Neural progenitor cell (in vitro differentiated cells): ENCODE results near the gene CCDC80.

Experiments used
- EZH2 ChIP-seq: fragments of 200-600 bp; sonication (generic); IDR thresholded peaks from 2 replicates; pipeline ENCODE4 v1.6.1; 2017; ENCODE audit warnings: antibody characterized with exemption, mild to moderate bottlenecking, moderate library complexity
- EZH2phosphoT487 ChIP-seq: fragments of 200-600 bp; sonication (generic); IDR thresholded peaks from 2 replicates; pipeline ENCODE4 v1.6.1; 2017; ENCODE audit warnings: antibody characterized with exemption
- TF ChIP-seq, protein P1 (sequence below): fragments of 200-600 bp; sonication (generic); IDR thresholded peaks from 2 replicates; pipeline ENCODE4 v1.5.1; 2017; ENCODE audit warnings: antibody characterized with exemption, mild to moderate bottlenecking

DNA sequence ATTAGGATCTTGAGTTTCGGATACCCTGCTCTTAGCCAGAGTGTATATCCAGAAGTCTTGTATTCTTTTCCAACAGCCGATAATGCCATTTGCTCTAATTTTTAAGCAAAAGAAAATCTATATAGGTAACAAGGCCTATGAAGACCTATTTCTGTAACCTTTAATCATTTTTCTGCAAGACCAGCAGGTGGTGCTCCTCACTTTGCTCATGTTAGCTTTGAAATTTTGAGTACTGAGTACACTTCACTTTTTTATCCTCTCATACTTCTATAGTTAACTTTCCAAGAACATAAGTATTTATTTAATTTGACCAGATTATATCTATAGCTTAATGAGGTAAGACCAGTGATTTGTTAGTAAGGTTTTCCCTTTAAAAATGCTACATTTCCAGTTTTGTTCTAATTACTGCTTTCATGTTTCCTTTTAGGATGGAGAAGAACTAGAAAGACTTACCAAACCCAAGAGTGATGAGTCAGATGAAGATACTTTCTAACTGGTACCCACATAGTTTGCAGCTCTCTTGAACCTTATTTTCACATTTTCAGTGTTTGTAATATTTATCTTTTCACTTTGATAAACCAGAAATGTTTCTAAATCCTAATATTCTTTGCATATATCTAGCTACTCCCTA is 58.6 kb downstream of the CCDC80 start:
- TF ChIP-seq, protein P1, sequence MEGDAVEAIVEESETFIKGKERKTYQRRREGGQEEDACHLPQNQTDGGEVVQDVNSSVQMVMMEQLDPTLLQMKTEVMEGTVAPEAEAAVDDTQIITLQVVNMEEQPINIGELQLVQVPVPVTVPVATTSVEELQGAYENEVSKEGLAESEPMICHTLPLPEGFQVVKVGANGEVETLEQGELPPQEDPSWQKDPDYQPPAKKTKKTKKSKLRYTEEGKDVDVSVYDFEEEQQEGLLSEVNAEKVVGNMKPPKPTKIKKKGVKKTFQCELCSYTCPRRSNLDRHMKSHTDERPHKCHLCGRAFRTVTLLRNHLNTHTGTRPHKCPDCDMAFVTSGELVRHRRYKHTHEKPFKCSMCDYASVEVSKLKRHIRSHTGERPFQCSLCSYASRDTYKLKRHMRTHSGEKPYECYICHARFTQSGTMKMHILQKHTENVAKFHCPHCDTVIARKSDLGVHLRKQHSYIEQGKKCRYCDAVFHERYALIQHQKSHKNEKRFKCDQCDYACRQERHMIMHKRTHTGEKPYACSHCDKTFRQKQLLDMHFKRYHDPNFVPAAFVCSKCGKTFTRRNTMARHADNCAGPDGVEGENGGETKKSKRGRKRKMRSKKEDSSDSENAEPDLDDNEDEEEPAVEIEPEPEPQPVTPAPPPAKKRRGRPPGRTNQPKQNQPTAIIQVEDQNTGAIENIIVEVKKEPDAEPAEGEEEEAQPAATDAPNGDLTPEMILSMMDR, result peak; percentile 74
- TF ChIP-seq EZH2, result no peak
- no peak for TF ChIP-seq EZH2phosphoT487
